NCI-H446 (cell line): ENCODE data around the gene DSCAM.
A peak's percentile ranks its signal among the peaks of the same experiment; 100 is the strongest.

ENCODE experiments used
- DNase-seq, 2 experiments: peaks; one replicate each; lab custom pipeline; 2025; lab: John Stamatoyannopoulos, UW

The DSCAM gene

GRCh38 chr21:40130476-40130875, 716.5 kb downstream of the DSCAM start:
- no peak for DNase-seq

GRCh38 chr21:40129809-40130208, 717.1 kb downstream of the DSCAM start:
- no peak for DNase-seq

- no peak for DNase-seq
Measured at GRCh38 chr21:40128891-40129290, 718.1 kb downstream of the DSCAM start.

GRCh38 chr21:40120940-40121575, 725.9 kb downstream of the DSCAM start:
- peak in 1 of 2 experiments; percentile 6 for DNase-seq

- DNase-seq: no peak
Measured at GRCh38 chr21:40118527-40118926, 728.4 kb downstream of the DSCAM start.

GRCh38 chr21:40117236-40117635, 729.7 kb downstream of the DSCAM start:
- DNase-seq: no peak

GRCh38 chr21:40115775-40116174, 731.2 kb downstream of the DSCAM start:
- no peak for DNase-seq

- DNase-seq: no peak
Measured at GRCh38 chr21:40102682-40103081, 744.3 kb downstream of the DSCAM start.

GRCh38 chr21:40099809-40100208, 747.1 kb downstream of the DSCAM start:
- DNase-seq: no peak

GRCh38 chr21:40095477-40095876, 751.5 kb downstream of the DSCAM start:
- DNase-seq: no peak

- DNase-seq: no peak
Measured at GRCh38 chr21:40080385-40080784, 766.6 kb downstream of the DSCAM start.

- DNase-seq: no peak
Measured at GRCh38 chr21:40074710-40075109, 772.2 kb downstream of the DSCAM start.

GRCh38 chr21:40074198-40074597, 772.8 kb downstream of the DSCAM start:
- no peak for DNase-seq

GRCh38 chr21:40073642-40074041, 773.3 kb downstream of the DSCAM start:
- no peak for DNase-seq

GRCh38 chr21:40070871-40071270, 776.1 kb downstream of the DSCAM start:
- DNase-seq: no peak

- no peak for DNase-seq
Measured at GRCh38 chr21:40067751-40068150, 779.2 kb downstream of the DSCAM start.

- no peak for DNase-seq
Measured at GRCh38 chr21:40066221-40066620, 780.7 kb downstream of the DSCAM start.

- no peak for DNase-seq
Measured at GRCh38 chr21:40060083-40060677, 786.8 kb downstream of the DSCAM start.

GRCh38 chr21:40057331-40057730, 789.6 kb downstream of the DSCAM start:
- no peak for DNase-seq

- no peak for DNase-seq
Measured at GRCh38 chr21:40056031-40056430, 790.9 kb downstream of the DSCAM start.

GRCh38 chr21:40054403-40054802, 792.6 kb downstream of the DSCAM start:
- DNase-seq: peak in 1 of 2 experiments; percentile 31

- DNase-seq: peak; percentile 16 to 50
Measured at GRCh38 chr21:40053007-40053406, 794.0 kb downstream of the DSCAM start.

GRCh38 chr21:40052276-40052675, 794.7 kb downstream of the DSCAM start:
- no peak for DNase-seq

GRCh38 chr21:40051801-40052200, 795.2 kb downstream of the DSCAM start:
- no peak for DNase-seq
